Keratinocyte (primary cell): ENCODE results near the gene PRELID3B. TPM values are rescaled to one million over a fixed set of nuclear protein-coding genes. Genes with fewer than 3 reads are reported as not detected.

ENCODE experiments used
- DNase-seq: peaks from one replicate; pipeline ENCODE4 v3.0.0-alpha.2; 2011; ENCODE audit warnings: low read depth, missing footprints, low spot score
- FAIRE-seq: peaks from 2 replicates; lab custom pipeline; 2011; peaks lifted over from hg19 to GRCh38; lab: Jason Lieb, UNC
- H2AFZ ChIP-seq: 2 replicates; pipeline ENCODE4 v1.6.0; 2012; ENCODE audit warnings: low read length, control low read depth, inconsistent platforms; ENCODE audit not compliant: control insufficient read depth
- H3K27ac ChIP-seq: 2 replicates; pipeline ENCODE4 v1.5.1; 2011; ENCODE audit warnings: low read length; ENCODE audit not compliant: control insufficient read depth, insufficient read depth
- H3K27me3 ChIP-seq: 3 replicates; pipeline ENCODE4 v1.6.0; 2011; ENCODE audit warnings: low read length; ENCODE audit not compliant: control insufficient read depth, insufficient read depth; ENCODE audit errors: extremely low read depth
- H3K36me3 ChIP-seq, 2 experiments: 2 replicates in 1 of 2; 3 replicates in 1 of 2; pipeline ENCODE4 v1.5.1; 2011; ENCODE audit warnings: low read length in 2 of 2, mild to moderate bottlenecking in 1 of 2; ENCODE audit not compliant: control insufficient read depth in 2 of 2, insufficient read depth in 2 of 2; ENCODE audit errors: extremely low read depth in 1 of 2
- H3K4me1 ChIP-seq: 3 replicates; pipeline ENCODE4 v1.5.1; 2011; ENCODE audit warnings: low read length; ENCODE audit not compliant: control insufficient read depth, insufficient read depth; ENCODE audit errors: extremely low read depth
- H3K4me2 ChIP-seq: 3 replicates; pipeline ENCODE4 v1.6.0; 2011; ENCODE audit warnings: low read depth, low read length; ENCODE audit not compliant: control insufficient read depth, insufficient read depth; ENCODE audit errors: extremely low read depth
- H3K4me3 ChIP-seq, 3 experiments: fragments of 200-600 bp in 1 of 3; sonication (generic) in 1 of 3; 2 replicates in 2 of 3; 3 replicates in 1 of 3; pipeline ENCODE4 v1.5.1; 2011 to 2016; ENCODE audit warnings: low read length in 3 of 3, mild to moderate bottlenecking in 3 of 3, control low read depth in 2 of 3, inconsistent platforms in 1 of 3, low read depth in 1 of 3, mixed read lengths in 1 of 3, mixed run types in 1 of 3, moderate library complexity in 1 of 3; ENCODE audit not compliant: control insufficient read depth in 2 of 3, insufficient read depth in 2 of 3; ENCODE audit errors: extremely low read depth in 1 of 3
- H3K79me2 ChIP-seq: 2 replicates; pipeline ENCODE4 v1.6.0; 2012; ENCODE audit warnings: low read length; ENCODE audit not compliant: control insufficient read depth, insufficient read depth
- H3K9ac ChIP-seq: 3 replicates; pipeline ENCODE4 v1.6.0; 2011; ENCODE audit warnings: low read length; ENCODE audit not compliant: control insufficient read depth, insufficient read depth; ENCODE audit errors: extremely low read depth
- H3K9me1 ChIP-seq: 3 replicates; pipeline ENCODE4 v1.6.0; 2011; ENCODE audit warnings: low read length; ENCODE audit not compliant: control insufficient read depth, insufficient read depth; ENCODE audit errors: extremely low read depth
- H3K9me3 ChIP-seq: 2 replicates; pipeline ENCODE4 v1.5.1; 2012; ENCODE audit warnings: low read depth, low read length; ENCODE audit not compliant: control insufficient read depth
- H4K20me1 ChIP-seq: 3 replicates; pipeline ENCODE4 v1.6.0; 2011; ENCODE audit warnings: low read length; ENCODE audit not compliant: control insufficient read depth, insufficient read depth; ENCODE audit errors: extremely low read depth
- EZH2 ChIP-seq: IDR thresholded peaks from one replicate; pipeline ENCODE4 v1.6.1; 2012; ENCODE audit warnings: inconsistent platforms, mild to moderate bottlenecking, low read length, moderate library complexity
- dilution Hi-C: fragments of 300-500 bp; cut with MboI; formaldehyde crosslinking; loops from one replicate; pipeline ENCODE4 v1.7.0; 2020; ENCODE audit warnings: low sequenced_read_pairs; ENCODE audit not compliant: extremely low pct_ligation_motif_present
- polyA plus RNA-seq, 5 experiments: library from polyadenylated mRNA; depleted of rRNA in 3 of 5; stranded (reverse) in 3 of 5; stranded (forward) in 1 of 5; unstranded in 1 of 5; fragments of >200 nt; gene quantifications; 1 replicate in 1 of 5; 2 replicates in 3 of 5; 3 replicates in 1 of 5; pipeline versions ENCODE4 v1.2.1 to v1.2.3, GENCODE V29; 2011 to 2012; ENCODE audit warnings: missing spikeins in 2 of 5, low read depth in 1 of 5, low replicate concordance in 1 of 5
- TF ChIP-seq, protein P1 (sequence below), 3 experiments: IDR thresholded peaks in 1 of 3; conservative IDR thresholded peaks in 1 of 3; optimal IDR thresholded peaks in 1 of 3; 2 replicates in 2 of 3; 3 replicates in 1 of 3; pipeline versions ENCODE3 to v1.5.1; 2011; ENCODE audit warnings: low read length in 3 of 3, mild to moderate bottlenecking in 3 of 3, moderate library complexity in 2 of 3, control low read depth in 1 of 3, inconsistent platforms in 1 of 3; ENCODE audit not compliant: insufficient read depth in 2 of 3; ENCODE audit errors: extremely low read depth in 1 of 3

Gene PRELID3B
- polyA plus RNA-seq, 1 donor (not counting 4 experiments of a cell fraction or from before 2014, with no cell fraction given) = 86.9 TPM

DNA sequence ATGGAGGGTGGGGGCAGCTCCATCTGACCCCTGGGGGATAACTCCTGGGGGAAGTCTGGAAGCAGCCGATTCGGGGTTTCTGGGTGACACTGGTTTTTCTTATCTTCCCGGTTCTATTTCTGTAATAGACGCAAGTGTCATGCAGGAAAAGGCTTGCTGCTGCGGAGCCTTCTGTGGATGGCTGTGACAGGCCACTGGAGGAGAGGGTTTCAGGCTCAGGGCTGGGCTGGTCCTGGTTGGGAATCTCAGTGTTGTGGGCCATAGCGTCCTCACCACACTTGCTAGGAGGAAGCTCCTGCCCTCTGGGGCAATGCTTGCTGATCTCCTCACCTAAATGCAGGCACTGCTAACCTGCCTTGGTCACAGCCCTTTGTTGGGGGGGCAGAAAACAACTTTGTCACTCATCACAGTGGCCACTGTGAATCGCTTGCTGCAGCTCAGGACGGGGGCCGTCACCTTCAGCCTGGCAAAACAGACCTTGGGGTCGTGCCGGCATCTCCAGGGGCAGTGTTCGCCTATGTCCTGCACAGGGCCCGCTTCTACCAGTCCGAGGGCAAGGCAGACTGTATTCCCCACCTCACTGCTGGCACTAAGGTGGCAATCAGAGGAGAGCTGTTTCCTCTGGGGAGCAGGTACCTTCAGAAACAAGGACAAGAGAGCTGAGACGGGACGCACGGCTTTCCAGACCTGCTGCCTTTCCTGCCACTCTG, 27.8 kb downstream of the PRELID3B start:
- no peak for FAIRE-seq
- Histone ChIP-seq H3K9ac (no peak overlapping the region), H3K27ac (no peak overlapping the region)

DNA sequence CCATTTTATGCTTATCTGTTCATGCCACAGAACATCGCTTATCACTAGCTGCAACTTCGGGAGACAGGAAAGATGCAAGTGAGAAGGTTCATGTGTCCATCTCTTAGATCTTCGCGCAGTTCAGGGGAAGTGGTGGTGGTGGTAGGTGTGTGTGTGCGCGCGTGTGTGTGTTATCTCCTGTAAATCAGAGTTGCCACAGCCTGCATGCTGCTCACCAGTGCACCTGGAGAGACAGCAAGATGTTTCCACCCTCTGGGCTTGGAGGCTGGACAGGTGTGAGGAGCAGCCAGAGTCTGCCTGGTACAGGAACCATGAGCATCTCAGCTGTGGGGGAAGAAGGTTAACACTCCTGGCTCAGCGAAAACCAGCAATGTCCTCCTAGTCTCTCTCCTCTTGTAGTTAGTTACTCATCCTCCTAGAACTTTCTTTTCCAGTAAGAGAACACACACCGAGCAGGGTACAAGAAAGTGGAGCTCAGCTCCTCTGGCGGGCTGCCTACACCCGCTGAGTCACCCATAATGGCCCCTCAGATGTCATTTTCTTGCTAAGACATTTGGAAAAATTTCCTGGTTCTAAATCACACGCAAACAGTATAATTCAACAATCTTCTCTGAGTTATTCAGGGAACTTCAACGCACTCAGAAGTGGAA, 28.5 kb downstream of the PRELID3B start:
- no peak for TF ChIP-seq EZH2
- TF ChIP-seq, protein P1, sequence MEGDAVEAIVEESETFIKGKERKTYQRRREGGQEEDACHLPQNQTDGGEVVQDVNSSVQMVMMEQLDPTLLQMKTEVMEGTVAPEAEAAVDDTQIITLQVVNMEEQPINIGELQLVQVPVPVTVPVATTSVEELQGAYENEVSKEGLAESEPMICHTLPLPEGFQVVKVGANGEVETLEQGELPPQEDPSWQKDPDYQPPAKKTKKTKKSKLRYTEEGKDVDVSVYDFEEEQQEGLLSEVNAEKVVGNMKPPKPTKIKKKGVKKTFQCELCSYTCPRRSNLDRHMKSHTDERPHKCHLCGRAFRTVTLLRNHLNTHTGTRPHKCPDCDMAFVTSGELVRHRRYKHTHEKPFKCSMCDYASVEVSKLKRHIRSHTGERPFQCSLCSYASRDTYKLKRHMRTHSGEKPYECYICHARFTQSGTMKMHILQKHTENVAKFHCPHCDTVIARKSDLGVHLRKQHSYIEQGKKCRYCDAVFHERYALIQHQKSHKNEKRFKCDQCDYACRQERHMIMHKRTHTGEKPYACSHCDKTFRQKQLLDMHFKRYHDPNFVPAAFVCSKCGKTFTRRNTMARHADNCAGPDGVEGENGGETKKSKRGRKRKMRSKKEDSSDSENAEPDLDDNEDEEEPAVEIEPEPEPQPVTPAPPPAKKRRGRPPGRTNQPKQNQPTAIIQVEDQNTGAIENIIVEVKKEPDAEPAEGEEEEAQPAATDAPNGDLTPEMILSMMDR (optimal IDR thresholded peaks at IDR 0.05 in 1 of 3, IDR thresholded peaks at IDR 0.05 in 1 of 3, conservative IDR thresholded peaks at IDR 0.05 in 1 of 3; ENCODE audit: extremely low read depth in 1 of 3, insufficient read depth in 2 of 3, low read length in 3 of 3) = no peak
- Histone ChIP-seq H3K4me3 (no peak overlapping the region), H3K27ac (no peak overlapping the region), H3K9me1 (no peaks in the 10 kb centered on the region), H3K4me1 (peaks cover 35% of the 10 kb centered on the region), H3K9me3 (no peaks in the 10 kb centered on the region), H4K20me1 (no peaks in the 10 kb centered on the region), H3K27me3 (no peaks in the 10 kb centered on the region), H3K4me2 (no peak overlapping the region), H3K79me2 (no peaks in the 10 kb centered on the region), H3K9ac (no peak overlapping the region), H3K36me3 (no peaks in the 10 kb centered on the region), H2AFZ (no peak overlapping the region)
- DNase-seq (no peak), FAIRE-seq (no peak)
- dilution Hi-C loops = no loop called here

More for the DNA sequence above, 27.8 kb downstream of the PRELID3B start:
- Histone ChIP-seq H3K4me1 (peaks cover 34% of the 10 kb centered on the region), H3K9me1 (no peaks in the 10 kb centered on the region), H3K27me3 (no peaks in the 10 kb centered on the region), H3K9me3 (no peaks in the 10 kb centered on the region), H3K4me3 (no peak overlapping the region), H3K79me2 (no peaks in the 10 kb centered on the region), H2AFZ (no peak overlapping the region), H4K20me1 (no peaks in the 10 kb centered on the region), H3K4me2 (no peak overlapping the region), H3K36me3 (no peaks in the 10 kb centered on the region)
- dilution Hi-C loops = no loop called here
- TF ChIP-seq, protein P1 (optimal IDR thresholded peaks at IDR 0.05 in 1 of 3, IDR thresholded peaks at IDR 0.05 in 1 of 3, conservative IDR thresholded peaks at IDR 0.05 in 1 of 3; ENCODE audit: extremely low read depth in 1 of 3, insufficient read depth in 2 of 3, low read length in 3 of 3) = no peak
- TF ChIP-seq EZH2 = no peak
- DNase-seq = no peak
